GM12801 (cell line): Measurements from ENCODE around the gene MAP3K4.

ENCODE experiments used
- TF ChIP-seq, protein P1 (sequence below): IDR thresholded peaks from one replicate; pipeline ENCODE4 v1.5.1; 2011; ENCODE audit warnings: control low read depth; ENCODE audit not compliant: insufficient read length; ENCODE audit errors: extremely low read depth

Gene MAP3K4

DNA sequence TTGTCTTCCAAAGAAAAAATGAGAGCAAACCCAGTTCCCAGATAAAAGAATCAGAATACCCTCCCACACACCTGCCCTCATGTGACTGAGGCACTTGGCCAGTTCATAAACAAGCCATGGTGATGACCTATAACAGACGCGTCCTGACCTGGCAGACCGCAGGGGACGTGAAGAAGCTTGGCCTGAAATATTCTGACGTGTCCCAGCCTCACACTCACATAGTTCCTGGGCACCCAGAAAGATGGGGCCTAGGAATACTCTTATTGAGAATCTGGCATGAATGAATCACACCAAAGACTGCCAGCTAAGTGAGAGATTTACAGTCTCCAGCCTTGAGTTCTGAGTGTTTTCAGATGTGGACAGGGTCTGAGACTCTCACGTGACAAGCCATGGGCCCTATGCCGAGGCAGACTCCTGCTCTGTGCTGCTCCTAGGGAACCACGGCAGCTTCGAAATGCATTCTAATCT, 17.2 kb upstream of the MAP3K4 start:
- TF ChIP-seq, protein P1, sequence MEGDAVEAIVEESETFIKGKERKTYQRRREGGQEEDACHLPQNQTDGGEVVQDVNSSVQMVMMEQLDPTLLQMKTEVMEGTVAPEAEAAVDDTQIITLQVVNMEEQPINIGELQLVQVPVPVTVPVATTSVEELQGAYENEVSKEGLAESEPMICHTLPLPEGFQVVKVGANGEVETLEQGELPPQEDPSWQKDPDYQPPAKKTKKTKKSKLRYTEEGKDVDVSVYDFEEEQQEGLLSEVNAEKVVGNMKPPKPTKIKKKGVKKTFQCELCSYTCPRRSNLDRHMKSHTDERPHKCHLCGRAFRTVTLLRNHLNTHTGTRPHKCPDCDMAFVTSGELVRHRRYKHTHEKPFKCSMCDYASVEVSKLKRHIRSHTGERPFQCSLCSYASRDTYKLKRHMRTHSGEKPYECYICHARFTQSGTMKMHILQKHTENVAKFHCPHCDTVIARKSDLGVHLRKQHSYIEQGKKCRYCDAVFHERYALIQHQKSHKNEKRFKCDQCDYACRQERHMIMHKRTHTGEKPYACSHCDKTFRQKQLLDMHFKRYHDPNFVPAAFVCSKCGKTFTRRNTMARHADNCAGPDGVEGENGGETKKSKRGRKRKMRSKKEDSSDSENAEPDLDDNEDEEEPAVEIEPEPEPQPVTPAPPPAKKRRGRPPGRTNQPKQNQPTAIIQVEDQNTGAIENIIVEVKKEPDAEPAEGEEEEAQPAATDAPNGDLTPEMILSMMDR: no peak

DNA sequence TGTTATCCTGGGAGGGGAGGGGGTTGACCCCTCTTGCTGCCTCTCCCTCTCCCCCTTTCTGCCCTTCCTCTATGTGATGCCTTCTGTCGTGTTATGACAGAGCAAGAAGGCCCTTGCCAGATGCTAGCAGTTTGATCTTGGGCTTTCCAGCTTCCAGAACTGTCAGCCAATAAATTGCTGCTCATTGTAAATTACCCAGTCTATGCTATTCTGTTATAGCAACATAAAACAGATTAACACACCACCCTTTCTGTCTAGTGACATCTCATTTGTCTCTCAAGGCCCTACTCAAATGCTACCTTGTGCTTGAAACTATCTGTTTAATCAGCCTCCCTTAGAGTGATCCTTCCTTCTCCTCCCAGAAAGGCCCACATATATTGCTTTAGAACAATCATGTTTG, 16.4 kb upstream of the MAP3K4 start:
- TF ChIP-seq, protein P1: no peak

DNA sequence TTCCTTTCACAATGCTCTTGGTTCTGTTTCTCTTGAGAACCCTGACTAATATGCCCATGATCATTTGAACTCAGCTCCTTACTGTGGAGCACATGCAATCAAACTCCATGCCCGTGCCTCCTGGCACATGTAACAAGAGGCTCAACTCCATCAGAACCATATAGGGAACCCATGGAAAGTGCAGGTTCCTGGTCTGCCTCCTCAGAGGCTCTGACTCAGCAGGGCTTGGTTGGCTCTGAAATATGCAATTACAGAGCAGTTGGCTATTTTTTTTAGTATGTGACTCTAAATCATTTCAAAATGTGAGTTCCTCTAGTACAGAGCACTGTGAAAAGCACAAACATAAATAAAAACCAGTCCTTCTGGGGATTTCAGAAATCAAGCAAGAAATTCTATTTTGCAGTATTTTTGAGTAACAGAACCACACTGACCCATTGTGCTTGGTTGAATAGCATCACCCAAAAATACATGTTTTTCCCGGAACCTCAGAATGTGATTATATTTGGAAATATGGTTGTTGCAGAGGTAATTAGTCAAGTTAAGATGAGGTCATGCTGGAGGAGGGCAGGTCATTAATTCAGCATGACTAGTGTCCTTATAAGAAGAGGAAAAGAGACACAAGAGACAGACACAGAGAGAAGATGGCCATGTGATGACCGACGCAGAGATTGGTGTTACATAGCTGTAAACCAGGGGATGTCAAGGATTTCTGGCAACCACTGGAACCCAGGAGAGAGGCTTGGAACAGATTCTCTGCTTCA, 13.2 kb upstream of the MAP3K4 start:
- TF ChIP-seq, protein P1: no peak

DNA sequence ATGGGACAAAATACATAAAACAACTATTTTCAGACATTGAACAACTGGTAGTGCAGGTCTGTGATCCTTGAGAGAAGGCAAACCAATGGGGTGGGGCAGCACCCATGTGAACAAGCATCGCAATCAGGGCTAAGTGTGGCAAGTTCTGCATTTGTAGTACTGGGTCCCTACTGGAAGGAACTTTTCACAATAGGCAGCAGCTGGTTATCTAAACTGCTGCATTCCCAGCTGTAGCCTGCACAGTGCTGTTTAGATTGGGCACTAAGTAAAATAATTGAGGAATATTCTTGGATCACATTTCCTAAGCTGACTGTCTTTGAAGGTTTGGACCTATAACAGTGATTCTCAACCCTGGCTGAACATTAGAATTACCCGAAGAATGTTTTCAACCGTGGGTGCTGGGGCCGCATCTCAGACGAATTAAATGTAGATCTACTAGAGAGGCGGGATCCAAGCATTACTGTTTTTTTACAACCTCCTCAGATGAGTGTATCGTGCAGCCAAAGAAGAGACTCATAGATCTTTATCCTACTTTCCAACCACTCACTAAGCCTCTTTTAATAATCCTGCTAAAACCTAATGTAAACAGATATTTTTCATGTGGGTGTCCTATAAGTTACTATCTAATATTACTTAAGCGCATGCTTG, 12.4 kb upstream of the MAP3K4 start:
- TF ChIP-seq, protein P1: no peak

DNA sequence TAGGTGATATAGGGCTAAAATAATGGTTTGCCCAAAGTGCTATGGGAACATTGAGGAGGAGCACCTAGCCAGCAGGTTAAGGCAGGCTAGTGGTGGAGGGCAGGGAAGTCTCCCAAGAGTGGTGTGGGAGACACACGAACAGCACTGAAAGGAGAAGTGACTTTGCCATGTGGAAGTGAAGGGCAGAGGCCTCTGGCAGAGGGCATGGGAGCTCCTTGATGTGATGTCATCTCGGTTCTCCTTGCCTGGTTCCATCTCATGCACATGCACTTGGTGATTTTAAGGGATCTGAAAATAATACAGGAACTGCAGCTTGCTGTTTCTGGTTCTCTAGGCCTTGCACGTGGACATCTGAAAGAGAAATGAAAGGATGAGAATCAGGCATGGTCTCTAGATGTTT, 4.7 kb upstream of the MAP3K4 start:
- TF ChIP-seq, protein P1: no peak

DNA sequence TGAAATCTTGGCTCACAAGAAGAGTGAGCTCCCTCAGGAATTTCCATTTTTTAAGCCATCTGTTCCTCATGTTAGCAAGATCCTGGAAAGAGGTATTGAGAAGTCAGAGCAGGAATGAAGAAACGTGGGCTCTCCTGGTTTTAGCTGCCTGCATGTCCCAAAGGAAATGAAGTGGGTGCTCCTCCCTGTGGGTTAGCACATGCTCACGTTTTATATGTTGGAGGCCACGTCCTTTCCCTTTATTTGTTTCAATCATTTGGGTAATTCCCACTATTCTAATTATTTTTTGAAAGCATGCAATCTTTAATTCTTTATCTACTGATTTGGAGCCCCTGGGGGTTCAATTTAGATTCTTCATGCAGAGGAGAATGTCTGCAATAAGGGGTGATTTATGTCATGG, 4.3 kb upstream of the MAP3K4 start:
- TF ChIP-seq, protein P1: no peak

DNA sequence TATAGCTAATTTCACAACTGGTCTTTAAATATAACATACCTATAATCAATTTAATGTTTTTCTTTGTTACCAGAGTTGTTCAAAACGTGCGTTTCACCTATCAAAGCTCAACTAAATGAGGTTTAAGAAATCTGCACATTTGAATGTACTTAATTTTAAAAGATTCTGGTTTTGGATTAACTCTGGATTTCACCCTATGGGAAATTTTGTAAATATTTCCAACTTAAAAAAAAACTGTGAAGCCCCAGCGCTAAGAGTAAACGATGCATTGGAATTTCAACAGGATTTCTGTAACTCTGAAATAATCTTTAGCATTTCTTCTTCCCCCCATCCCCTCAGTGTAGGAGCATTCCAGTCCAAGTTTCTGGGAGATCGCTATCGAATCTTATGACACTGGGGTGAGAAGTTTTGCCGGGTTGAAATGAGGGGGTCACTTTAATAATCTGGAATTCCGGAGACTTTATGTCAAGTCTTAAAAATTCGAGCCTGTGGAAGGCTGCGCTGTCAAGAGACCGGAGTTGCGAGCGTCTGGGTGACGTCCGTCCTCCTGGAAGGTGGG, 643 bp upstream of the MAP3K4 start:
- TF ChIP-seq, protein P1: no peak
